NCI-H2196 (cell line): ENCODE data around the gene TLCD5.

ENCODE experiments used
- DNase-seq: peaks from one replicate; lab custom pipeline; 2025; ENCODE audit not compliant: unreplicated experiment; lab: John Stamatoyannopoulos, UW

TLCD5 gene

DNA sequence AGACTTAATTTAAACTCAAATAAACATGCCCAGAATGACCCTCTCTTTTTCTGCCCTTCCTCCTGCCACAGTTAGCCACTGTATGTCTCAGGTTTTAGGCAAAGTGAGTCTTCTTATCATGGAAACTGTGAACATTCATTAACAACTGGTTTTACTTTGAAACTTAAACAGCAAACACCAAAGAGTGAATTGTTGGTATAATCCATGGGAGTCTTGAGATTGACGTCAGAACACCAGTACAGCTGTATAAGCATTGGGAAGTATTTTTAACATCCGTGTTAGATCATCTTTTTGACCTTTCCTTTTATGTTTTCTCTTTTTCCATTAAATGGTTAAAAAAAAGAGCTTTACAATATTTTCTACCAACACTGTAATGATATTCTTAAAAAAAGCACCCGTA is 50.0 kb downstream of the TLCD5 start:
- DNase-seq = no peak

DNA sequence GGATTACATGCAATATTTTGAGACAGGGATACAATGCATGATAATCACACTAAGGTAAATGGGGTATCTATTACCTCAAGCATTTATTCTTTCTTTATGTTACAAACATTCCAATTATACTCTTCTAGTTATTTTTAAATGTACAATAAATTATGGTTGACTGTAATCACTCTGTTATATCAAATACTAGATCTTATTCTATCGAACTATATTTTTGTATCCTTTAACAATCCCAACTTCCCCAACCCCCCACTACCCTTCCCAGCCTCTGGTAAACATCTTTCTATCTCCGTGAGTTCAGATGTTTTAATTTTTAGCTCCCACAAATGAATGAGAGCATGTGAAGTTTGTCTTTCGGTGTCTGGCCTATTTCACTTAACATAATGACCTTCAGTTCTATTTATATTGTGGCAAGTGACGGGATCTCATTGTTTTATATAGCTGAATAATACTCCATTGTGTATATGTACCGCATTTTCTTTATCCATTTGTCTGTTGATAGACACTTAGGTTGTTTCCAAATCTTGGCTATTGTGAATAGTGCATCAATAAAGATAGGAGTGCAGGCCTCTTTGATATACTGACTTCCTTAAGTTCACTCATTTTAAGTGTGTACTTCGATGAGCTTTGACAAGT is 51.6 kb downstream of the TLCD5 start:
- DNase-seq = no peak

- no peak for DNase-seq
These were observed 53.4 kb downstream of the TLCD5 start for GRCh38 chr11:120378474-120378873.

DNA sequence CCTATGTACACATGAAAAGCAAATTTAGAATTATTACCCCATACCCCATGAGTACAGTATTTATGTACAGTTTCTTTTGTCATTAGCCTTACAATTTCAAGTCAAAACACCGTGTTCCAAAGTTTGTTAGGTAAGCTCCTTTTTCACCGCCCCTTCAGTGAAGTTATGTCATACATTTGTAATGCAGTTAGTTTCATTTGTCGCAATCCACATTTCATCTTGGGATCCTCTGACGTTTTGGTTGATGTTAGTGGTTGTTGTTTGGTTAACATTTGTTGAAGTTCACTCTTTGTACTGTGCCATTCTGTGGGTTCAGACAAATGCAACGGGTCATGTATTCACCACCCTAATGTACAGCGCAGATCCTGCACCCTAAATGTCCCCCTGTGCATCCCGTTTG is 56.3 kb downstream of the TLCD5 start:
- no peak for DNase-seq
